Heart left ventricle (tissue), 16 donors: ENCODE data around the gene PIF1. TPM values are rescaled to one million over a fixed set of nuclear protein-coding genes. Genes with fewer than 3 reads are reported as not detected.

Source experiments
- ATAC-seq, 4 donors: fragments of 200-7000 bp; cut with Tn5 transposase; one replicate each; pipeline ENCODE4 v1.9.1; 2020 to 2022; ENCODE audit warnings: moderate library complexity in 4 of 4, mild to moderate bottlenecking in 3 of 4, moderate number of reproducible peaks in 1 of 4
- DNase-seq, 5 donors: peaks; one replicate each; pipeline ENCODE4 v3.0.0-alpha.2; 2020
- H3K27ac ChIP-seq, 12 donors: fragments of 200-600 bp; sonication (generic) in 4 of 12; one replicate each; pipeline versions ENCODE4 v1.5.0 to v1.8.0; 2016 to 2022; ENCODE audit warnings: mild to moderate bottlenecking in 2 of 12
- H3K27me3 ChIP-seq, 9 donors: fragments of 200-600 bp; sonication (generic) in 2 of 9; one replicate each; pipeline versions ENCODE4 v1.5.1 to v1.8.0; 2016 to 2022; ENCODE audit warnings: mild to moderate bottlenecking in 3 of 9
- H3K36me3 ChIP-seq, 9 donors: fragments of 200-600 bp; sonication (generic) in 2 of 9; one replicate each; pipeline versions ENCODE4 v1.5.0 to v1.8.0; 2018 to 2022; ENCODE audit warnings: mild to moderate bottlenecking in 2 of 9
- H3K4me1 ChIP-seq, 12 donors: fragments of 200-600 bp; sonication (generic) in 4 of 12; one replicate each; pipeline versions ENCODE4 v1.5.0 to v1.8.0; 2016 to 2022; ENCODE audit warnings: mild to moderate bottlenecking in 3 of 12
- H3K4me3 ChIP-seq, 12 donors: fragments of 200-600 bp; sonication (generic) in 4 of 12; one replicate each; pipeline versions ENCODE4 v1.5.0 to v1.8.0; 2017 to 2022; ENCODE audit warnings: mild to moderate bottlenecking in 9 of 12, moderate library complexity in 4 of 12
- H3K9me3 ChIP-seq, 12 donors: fragments of 200-600 bp; sonication (generic) in 4 of 12; one replicate each; pipeline versions ENCODE4 v1.5.0 to v1.8.0; 2016 to 2022; ENCODE audit warnings: mild to moderate bottlenecking in 1 of 12
- CTCF ChIP-seq, 12 donors: fragments of 200-600 bp; sonication (generic) in 4 of 12; IDR thresholded peaks; one replicate each; pipeline versions ENCODE4 v1.5.0 to v1.8.0; 2018 to 2022; ENCODE audit warnings: antibody characterized with exemption in 12 of 12, mild to moderate bottlenecking in 5 of 12
- POLR2A ChIP-seq, 2 donors: fragments of 450-650 bp; IDR thresholded peaks; one replicate each; pipeline ENCODE4 v1.6.1; 2017; ENCODE audit warnings: antibody characterized with exemption in 2 of 2, mild to moderate bottlenecking in 2 of 2, moderate library complexity in 2 of 2
- WGBS, 4 donors: extraction: QIAGEN DNeasy Blood & Tissue Kit in 2 of 4; methylation state at CpG; one replicate each; pipeline versions ENCODE4 v1.1.5 to v1.1.7; 2013 to 2018; 5-methylcytosine and 5-hydroxymethylcytosine counted together
- intact Hi-C, 10 donors: fragments of 100-400 bp; cut with DNase I; formaldehyde crosslinking; loops; one replicate each; pipeline versions ENCODE4 v1.11.1 to v1.14.2; 2022
- polyA plus RNA-seq, 2 donors: library from polyadenylated mRNA; stranded (reverse); fragments of 200-250 nt; gene quantifications; one replicate each; pipeline ENCODE4 v1.2.3, GENCODE V29; 2013
- total RNA-seq, 9 donors: library from RNA; depleted of rRNA in 2 of 9; stranded (reverse); fragments of >200 nt in 2 of 9; fragmentation: NEBNext Ultra II Directional in 3 of 9; extraction: Animal tissue kit (Norgen Biotek cat#: 25700) in 3 of 9; gene quantifications; one replicate each; pipeline versions ENCODE4 v1.1.0 to v1.2.4, GENCODE V29; 2016 to 2023
- donor health status: ischemic (EF 13 %, LVEDD 7.1; RV severe dilation, severe dysfunction).
- donor health status: healthy with polysubstance abuse.
- donor health status: DM: no; HTN: yes; CAD: no.
- donor health status: DM: no; HTN: no; CAD: no.
- donor health status: ischemic (EF 25% LVEDD 6.9; RV normal size, moderate dysfunction).
- donor health status: ischemic (EF 25% LVEDD 5.7; RV mildly dilated, moderate dysfunction).
- donor health status: healthy.
- donor health status: DM: yes; HTN: yes; CAD: no.
- donor health status: ischemic (EF 35%, LVEDD 5.7; RV mildly dilated, moderate dysfunction).
- donor health status: nonischemic (EF 11% LVEDD 7.7; RV severe dilation, severe dysfunction).
- donor health status: DM: yes; HTN: yes; CAD: no.
- donor health status: PGD.
- donor health status: ischemic (EF 29% LVEDD 5.4; RV normal size, mild dysfunction).
- donor health status: nonischemic (EF 23%, LVEDD 6.1; RV moderate dilation, normal function).

PIF1 gene
- total and polyA plus RNA-seq, 11 donors: 0.23 to 4.6 (median 0.52) TPM; not detected in 2

- no peaks in the 10 kb centered on the region for H3K27me3 ChIP-seq
- no peaks in the 10 kb centered on the region for H3K4me1 ChIP-seq
- no peak overlapping the region for H3K4me3 ChIP-seq
- H3K9me3 ChIP-seq: no peaks in the 10 kb centered on the region
- WGBS, 4 donors: 79 to 96% (median 91%) methylated on average over 3 of the region's 3 CpGs
- no peaks in the 10 kb centered on the region for H3K36me3 ChIP-seq
- TF ChIP-seq CTCF (IDR thresholded peaks at IDR 0.05) (no peak), POLR2A (IDR thresholded peaks at IDR 0.05) (no peak)
- no peak for DNase-seq
- ATAC-seq: no peak
- H3K27ac ChIP-seq: no peak overlapping the region
- intact Hi-C loops: no loop called here
Measured at GRCh38 chr15:64792282-64792681, 33.2 kb downstream of the PIF1 start.

- Histone ChIP-seq H3K36me3 (no peaks in the 10 kb centered on the region), H3K4me3 (no peak overlapping the region), H3K9me3 (no peaks in the 10 kb centered on the region), H3K27me3 (no peaks in the 10 kb centered on the region), H3K27ac (no peak overlapping the region), H3K4me1 (peaks cover 0 to 5% (median 0%) of the 10 kb centered on the region in 12 donors)
- DNase-seq (no peak), ATAC-seq (no peak)
- intact Hi-C loops: no loop called here
- 23 to 37% (median 32%) methylated on average over 4 of the region's 4 CpGs for WGBS, 4 donors
- TF ChIP-seq POLR2A (IDR thresholded peaks at IDR 0.05) (no peak), CTCF (IDR thresholded peaks at IDR 0.05) (no peak)
Measured at GRCh38 chr15:64791401-64791800, 34.0 kb downstream of the PIF1 start.

GRCh38 chr15:64783796-64784195 is 41.7 kb downstream of the PIF1 start:
- ATAC-seq (peak in 2 of 4 donors; percentile 49 to 56), DNase-seq (no peak)
- no peaks in the 10 kb centered on the region for H3K9me3 ChIP-seq
- no peaks in the 10 kb centered on the region for H3K36me3 ChIP-seq
- no peak overlapping the region for H3K27ac ChIP-seq
- intact Hi-C loops: no loop called here
- H3K27me3 ChIP-seq: no peaks in the 10 kb centered on the region
- TF ChIP-seq POLR2A (IDR thresholded peaks at IDR 0.05) (no peak), CTCF (IDR thresholded peaks at IDR 0.05) (no peak)
- peaks cover 0 to 5% (median 0%) of the 10 kb centered on the region in 12 donors for H3K4me1 ChIP-seq
- no peak overlapping the region for H3K4me3 ChIP-seq
- WGBS, 4 donors: 81 to 89% (median 87%) methylated on average over 4 of the region's 4 CpGs

- Histone ChIP-seq H3K36me3 (no peaks in the 10 kb centered on the region), H3K9me3 (no peaks in the 10 kb centered on the region), H3K27me3 (no peaks in the 10 kb centered on the region), H3K4me3 (no peak overlapping the region), H3K4me1 (peaks cover 0 to 5% (median 0%) of the 10 kb centered on the region in 12 donors), H3K27ac (no peak overlapping the region)
- ATAC-seq (no peak), DNase-seq (no peak)
- TF ChIP-seq POLR2A (IDR thresholded peaks at IDR 0.05) (no peak), CTCF (IDR thresholded peaks at IDR 0.05) (no peak)
- 59 to 85% (median 75%) methylated on average over 5 of the region's 5 CpGs for WGBS, 4 donors
- intact Hi-C loops: no loop called here
Measured at GRCh38 chr15:64782751-64783150, 42.7 kb downstream of the PIF1 start.
